ENCODE measurements around the gene JPT2.

The JPT2 gene

DNA sequence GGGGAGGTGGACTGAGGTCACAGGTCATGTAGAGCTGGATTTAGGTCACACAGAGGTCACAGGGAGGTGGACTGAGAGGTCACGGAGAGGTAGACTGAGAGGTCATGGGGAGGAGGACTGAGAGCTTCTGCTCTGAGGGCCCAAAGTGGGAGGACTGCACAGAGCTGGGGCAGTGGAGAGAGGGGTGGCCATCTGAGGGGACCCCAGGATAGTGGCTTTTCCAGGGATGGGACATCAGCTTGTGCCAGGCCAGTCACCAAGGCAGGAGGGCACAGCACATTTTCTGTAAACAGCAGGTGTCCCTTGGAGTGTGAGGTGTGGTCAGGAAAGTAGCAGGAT is 26.1 kb upstream of the JPT2 start:
- DNase-seq (ENCODE audit: low read depth), result no peak

DNA sequence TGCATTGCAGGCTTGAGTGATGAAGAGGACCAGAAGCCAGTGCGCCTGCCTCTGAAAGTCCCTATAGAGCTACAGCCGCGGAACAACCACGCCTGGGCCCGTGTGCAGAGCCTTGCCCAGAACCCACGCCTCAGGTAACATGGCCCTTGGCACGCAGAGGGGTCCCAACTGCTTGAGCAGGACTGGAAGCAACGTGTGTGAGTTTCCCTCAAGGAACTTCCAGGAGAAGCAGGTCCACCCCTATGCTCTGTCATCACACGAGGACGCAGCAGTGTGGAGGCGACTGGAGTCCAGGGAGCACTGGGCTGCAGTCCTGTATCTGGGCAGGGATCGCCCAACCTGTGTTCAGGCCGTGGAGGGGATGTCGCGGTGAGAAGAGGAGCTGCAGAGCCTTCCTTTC is 25.1 kb upstream of the JPT2 start:
- no peak for DNase-seq (ENCODE audit: low read depth)

DNA sequence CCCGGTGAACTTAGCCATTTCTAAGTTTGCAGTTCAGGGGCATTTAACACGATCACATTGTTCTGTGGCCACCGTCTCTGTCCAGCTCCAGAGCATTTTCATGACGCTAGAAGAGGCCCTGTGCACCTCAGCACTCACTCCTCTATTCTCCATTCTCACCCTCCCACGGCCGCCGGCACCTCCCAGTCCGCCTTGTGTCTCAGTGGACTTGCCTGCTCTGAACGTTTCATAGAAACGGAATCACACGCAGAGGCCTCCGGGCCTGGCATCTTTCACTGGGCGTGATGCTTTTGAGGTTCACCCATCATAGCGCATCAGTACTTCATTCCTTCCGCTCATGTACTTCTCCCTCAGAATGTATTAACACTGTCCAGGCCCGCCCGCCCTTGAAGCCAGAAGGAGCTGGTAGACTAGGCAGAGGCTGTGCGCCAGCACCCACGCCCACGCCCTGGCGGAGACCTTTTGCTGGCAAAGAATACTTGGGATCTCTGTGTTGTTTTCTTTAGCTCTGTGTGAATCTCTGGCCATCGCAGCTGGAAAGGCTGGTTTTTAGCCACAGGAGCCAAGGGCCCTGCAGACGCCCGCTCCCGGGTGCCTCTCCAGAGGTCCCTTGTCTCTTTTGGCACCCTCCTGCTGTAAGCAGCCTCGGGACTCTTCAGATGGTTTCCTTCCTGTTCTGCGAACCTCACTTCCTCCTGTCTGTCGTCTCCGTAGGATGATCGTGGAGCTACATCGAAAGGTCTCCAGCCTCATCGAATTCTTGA is 23.4 kb upstream of the JPT2 start:
- no peak for DNase-seq (ENCODE audit: low read depth)

DNA sequence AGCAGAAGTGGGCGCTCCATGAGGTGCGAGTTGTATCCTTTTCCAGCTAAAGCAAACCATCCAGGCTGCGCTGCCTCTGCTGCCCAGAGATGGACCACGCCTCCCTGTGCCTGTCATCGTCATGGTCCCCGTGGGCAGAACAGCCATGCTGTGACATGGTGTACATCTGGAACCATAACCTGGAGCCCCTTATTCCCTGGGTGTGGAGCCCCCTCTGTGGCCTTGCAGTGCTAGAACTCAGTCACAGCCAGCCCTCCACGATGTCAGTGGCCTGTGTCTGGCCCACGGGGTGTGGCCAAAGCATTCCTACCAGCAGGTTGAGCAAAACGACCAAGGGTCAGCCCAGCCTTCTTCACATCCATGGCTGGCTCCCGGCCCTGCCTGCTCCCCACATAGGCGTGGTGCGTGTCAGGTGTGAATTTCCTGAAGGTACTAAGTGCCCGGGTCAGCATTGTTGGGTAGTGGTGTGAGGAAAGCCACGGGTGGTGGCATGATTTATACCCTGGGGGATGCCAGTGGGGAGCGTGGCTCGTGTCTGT is 22.7 kb upstream of the JPT2 start:
- no peak for DNase-seq (ENCODE audit: low read depth)

DNA sequence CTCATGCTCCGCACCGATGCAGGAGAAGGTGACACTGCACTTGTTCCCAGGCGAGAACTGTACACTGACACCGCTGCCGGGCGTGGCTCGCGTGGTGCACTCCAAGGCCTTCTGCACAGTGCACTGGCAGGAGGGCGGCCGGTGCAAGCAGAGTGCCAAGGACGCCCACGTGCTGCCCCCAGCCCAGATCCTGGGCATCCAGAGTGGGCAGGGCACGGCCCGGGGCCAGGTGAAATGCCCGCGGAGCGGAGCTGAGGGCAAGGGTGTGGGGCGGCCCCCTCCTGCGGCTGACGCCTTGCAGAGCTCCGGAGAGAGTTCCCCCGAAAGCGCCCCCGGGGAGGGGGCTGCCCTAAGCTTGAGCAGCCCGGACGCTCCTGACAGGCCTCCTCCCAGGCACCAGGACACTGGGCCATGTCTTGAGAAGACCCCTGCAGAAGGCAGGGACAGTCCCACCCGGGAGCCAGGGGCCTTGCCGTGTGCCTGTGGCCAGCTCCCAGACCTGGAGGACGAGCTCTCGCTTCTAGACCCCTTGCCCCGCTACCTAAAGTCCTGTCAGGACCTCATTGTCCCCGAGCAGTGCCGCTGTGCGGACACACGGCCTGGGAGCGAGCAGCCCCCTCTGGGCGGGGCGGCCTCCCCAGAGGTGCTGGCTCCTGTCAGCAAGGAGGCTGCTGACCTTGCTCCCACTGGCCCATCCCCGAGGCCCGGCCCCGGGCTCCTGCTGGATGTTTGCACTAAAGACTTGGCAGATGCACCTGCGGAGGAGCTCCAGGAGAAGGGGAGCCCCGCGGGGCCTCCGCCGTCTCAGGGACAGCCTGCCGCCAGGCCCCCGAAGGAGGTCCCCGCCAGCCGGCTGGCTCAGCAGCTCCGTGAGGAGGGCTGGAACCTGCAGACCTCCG is 21.9 kb upstream of the JPT2 start:
- no peak for DNase-seq (ENCODE audit: low read depth)

DNA sequence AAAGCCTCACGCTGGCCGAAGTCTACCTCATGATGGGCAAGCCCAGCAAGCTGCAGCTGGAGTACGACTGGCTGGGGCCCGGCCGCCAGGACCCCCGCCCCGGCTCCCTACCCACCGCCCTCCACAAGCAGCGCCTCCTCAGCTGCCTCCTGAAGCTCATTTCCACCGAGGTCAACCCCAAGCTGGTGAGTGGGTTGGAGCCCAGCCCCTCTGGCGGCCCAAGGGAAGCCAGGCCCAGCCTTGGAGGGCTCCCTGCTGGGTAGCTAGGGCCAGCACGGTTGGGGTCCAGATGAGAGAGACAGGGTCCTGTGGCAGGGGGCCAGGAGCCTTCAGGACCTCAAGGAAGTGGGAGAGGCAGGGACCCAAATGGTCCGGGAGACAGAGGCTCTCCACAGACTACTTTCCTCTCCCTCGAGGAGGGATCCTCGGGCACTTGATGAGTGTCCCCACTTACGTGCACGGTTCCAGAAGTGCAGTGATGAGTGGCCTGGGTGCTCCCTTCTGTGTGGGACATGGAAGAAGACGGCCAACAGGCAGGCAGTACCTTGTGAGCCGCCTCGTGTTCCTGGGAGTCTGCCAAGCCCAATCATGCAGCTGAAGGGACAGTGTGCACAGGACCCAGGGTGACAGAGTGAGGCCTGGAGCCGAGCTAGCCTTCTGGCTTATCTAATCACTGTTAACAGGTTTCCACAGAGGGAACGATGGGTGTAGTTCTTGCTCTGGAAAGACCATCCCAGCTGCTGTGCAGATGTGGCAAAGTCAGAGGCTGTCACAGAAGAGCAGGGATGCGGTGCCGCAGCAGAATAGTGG is 21.1 kb upstream of the JPT2 start:
- no peak for DNase-seq (ENCODE audit: low read depth)

DNA sequence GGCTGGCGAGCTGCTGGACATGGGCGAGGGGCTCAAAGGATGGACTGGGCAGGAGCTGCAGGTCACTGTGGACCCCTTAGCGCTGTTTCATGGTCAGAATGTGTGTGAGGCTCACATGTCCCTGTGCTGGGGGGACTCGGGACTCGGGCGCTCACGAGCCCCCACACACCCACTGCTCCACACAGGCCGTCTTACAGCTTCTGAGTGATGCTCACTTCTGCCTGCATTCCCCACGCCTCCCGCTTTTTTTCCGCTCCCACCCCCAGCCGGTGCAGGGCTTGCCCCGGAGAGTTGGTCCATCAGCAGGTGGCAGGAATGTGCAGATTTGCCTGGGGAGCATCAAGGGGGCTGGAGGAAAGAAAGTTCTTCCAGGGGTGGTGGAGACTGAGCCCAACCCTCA is 20.2 kb upstream of the JPT2 start:
- DNase-seq (ENCODE audit: low read depth), result no peak

DNA sequence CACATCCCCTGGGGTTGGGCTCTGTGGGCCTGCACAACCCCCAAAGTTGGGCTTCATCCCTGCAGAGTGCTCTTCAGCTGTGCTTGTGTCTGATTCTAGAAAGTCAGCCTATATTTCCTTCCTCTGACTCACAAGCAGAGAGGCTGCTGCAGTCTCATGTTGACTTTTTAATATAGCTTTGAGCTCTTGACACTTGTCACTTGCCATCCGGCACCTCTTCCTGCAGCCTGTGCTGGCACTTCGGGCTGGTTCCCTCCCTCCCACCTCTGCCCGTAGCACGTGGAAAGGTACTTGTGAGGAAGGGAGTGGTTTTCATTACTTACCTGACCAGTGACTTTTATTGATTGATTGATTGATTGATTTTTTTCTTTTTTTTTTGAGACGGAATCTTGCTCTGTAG is 19.0 kb upstream of the JPT2 start:
- DNase-seq (ENCODE audit: low read depth), result no peak

DNA sequence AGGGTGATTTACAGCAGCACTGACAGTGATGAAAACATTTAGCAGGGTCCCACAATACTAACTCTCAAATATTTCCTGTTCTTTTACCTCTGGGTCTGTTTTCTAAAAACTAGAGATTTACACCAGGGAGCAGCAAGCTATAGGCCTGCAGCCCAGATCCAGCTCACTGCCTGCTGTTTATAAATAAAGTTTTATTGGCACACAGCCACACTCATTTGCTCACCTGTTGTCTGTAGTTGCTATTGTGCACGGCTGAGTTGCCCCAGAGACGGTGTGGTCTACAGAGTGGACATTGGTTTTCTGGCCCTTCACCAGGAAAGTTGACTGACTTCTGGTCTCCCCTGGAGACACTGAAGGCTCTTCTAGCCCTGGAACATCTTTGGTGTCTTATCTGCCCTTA is 16.3 kb upstream of the JPT2 start:
- DNase-seq (ENCODE audit: low read depth), result no peak

DNA sequence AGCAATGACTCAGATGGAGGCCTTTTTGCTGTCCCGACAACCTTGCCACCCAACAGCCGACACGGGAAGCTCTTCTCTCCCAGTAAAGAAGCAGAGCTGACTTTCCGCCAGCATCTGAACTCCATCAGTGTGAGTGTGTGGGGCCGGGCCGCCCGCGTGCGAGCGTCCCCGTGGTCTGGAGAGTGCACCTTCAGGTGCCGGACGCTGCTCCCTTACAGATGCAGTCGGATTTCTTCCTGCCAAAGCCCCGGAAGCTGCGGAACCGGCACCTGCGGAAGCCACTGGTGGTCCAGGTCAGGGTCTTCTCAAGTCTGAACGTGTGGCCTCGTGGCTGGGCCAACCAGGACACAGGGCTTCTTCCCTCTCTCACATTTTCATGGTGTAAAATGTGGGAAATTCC is 15.5 kb upstream of the JPT2 start:
- no peak for DNase-seq (ENCODE audit: low read depth)

DNA sequence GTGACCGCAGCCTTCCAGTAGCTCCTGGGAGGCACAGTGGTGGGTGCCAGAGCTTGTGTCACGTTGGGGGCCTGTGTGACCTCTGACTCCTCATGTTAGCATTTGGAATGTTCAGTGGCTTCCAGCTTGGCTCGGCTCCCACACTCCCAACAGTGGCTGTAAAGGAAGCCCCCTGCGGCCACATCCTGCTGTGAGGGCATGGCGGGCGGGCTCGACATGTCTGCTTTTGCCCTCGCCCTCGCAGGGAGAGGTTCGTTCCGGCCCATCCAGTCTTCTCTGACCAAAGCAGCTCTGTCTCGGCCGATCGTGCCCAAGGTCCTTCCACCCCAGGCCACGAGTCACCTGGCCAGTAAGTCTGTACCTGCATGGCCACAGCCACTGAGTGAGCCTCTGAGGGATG is 12.2 kb upstream of the JPT2 start:
- DNase-seq (ENCODE audit: low read depth), result no peak

DNA sequence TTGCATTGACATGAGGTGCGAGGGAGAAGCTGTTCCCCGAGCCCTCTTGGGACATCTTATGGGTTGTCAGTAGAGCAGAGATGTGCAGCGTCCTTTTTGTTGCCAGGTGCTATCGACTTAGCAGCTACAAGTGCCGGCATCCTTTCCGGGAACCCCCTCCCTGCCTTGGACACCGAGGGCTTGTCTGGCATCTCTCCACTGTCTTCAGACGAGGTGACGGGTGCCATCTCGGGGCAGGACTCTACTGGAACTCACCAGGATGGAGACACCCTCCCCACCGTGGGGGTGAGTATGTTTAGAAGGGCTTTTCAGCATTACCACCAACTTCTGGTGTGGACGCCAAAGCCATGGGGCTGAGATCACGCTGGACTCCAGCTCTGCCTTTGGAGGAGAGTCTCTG is 11.8 kb upstream of the JPT2 start:
- DNase-seq (ENCODE audit: low read depth), result no peak

DNA sequence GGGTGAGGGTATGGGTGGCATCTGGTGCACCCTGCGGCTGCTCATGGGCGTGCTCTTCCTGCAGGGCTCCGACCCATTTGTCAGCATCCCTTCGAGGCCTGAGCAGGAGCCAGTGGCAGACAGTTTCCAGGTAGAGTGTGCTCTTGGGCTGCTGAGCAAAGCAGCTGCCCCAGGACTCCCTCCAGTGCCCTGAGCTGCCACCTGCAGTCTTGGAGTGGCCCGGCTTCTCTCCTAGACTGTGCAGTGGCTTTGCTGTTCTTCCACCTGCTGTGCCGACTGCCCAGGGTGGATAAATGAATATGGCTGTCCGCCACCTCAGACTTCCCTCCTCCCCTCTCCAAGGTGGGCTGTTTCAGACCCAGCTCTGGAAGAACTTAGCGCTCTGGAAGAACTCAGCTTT is 10.8 kb upstream of the JPT2 start:
- no peak for DNase-seq (ENCODE audit: low read depth)

DNA sequence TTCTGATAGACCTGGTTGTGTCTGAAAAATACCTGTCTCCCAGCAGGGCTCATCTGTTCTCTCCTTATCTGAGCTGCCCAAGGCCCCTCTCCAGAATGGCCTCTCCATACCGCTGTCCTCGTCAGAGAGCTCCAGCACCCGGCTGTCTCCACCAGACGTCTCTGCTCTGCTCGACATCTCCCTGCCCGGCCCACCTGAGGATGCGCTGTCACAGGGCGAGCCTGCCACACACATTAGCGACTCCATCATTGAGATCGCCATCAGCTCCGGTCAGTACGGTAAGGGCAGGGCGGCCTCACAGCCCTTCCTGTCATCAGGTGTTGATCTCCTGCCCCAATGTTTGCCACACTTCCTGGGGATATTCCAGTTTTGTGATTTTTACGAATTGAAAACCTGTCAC is 10.2 kb upstream of the JPT2 start:
- DNase-seq (ENCODE audit: low read depth), result no peak

DNA sequence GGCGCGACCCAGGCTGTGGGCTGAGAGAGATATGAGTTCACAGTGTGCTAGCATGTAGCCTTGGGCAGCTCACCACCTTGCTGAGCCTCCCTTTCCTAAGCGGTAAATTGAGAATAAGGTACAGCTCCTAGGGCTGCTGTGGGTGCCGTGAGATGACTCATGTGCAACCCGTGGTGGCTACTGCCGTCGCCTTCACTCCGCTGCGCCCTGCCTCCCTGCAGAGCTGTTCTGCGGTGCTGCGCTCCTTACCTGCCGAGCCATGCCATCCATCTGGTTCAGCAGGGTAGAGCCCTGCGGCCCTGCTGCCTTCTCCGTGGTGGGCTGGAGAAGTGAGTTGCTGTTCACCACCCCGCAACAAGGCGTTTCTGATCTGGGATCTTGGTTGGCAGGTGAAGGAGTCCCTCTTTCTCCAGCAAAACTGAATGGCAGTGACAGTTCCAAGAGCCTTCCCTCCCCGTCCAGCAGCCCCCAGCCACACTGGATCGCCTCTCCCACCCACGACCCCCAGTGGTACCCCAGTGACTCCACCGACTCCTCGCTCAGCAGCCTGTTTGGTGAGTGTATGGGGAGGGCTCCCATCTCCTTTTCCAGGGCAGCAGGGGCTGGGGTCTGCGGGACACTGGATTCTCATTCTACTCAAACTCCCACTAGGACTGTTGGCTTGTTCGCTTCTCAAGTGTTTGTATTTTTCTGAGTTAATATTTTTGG is 9.3 kb upstream of the JPT2 start:
- no peak for DNase-seq (ENCODE audit: low read depth)

DNA sequence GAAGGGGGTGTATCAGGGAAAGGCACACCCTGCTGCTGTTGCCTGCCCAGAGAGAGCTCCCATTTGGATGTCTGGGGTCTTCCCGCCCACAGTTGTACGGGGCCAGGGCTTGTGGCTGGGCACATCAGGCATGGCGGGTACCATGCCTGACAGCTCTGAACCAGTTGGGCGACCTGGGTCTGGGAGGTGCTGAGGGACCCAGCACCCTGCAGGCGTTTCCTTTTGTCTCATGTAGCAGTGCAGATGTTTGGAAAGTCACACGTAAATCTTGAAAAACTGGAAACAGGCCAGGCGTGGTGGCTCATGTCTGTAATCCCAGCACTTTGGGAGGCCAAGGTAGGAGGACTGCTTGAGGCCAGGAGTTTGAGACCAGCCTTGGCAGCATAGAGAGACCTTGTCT is 8.4 kb upstream of the JPT2 start:
- no peak for DNase-seq (ENCODE audit: low read depth)

DNA sequence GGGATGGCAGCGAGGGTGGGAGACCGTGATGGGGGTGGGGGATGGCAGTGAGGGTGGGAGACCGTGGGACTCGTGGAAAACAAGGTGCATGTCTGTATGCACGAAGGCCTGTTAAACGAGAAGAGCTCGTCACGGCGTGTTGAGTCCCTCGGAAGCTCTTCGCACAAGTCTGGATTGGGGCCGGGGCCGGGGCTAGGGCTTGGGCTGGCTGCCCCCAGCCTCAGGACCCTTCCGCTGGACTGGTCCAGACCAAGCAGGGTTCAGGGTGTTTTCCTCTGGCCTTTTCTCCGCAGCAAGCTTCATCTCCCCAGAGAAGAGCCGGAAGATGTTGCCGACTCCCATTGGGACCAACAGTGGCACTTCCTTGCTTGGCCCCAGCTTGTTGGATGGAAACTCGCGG is 7.7 kb upstream of the JPT2 start:
- DNase-seq (ENCODE audit: low read depth), result no peak

DNA sequence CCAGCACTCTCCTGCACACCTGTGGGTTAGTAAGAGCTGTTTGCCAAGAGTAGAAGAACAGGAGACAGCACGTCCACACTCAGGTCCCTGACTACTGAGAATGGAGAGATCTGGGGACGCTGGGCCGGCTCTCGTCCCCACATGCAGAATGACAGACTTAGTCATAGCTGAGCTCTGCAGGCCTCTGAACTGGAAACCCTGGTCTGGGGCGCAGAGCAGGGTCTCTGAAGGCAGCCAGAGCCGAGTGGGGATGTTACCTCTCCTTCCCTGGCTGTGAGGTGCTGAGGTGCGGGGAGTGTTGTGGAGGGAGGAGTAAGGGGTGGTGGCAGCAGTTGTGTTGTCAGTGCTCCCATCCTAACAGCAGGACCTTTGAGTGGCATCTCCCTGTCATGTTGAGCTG is 7.2 kb upstream of the JPT2 start:
- DNase-seq (ENCODE audit: low read depth), result no peak

DNA sequence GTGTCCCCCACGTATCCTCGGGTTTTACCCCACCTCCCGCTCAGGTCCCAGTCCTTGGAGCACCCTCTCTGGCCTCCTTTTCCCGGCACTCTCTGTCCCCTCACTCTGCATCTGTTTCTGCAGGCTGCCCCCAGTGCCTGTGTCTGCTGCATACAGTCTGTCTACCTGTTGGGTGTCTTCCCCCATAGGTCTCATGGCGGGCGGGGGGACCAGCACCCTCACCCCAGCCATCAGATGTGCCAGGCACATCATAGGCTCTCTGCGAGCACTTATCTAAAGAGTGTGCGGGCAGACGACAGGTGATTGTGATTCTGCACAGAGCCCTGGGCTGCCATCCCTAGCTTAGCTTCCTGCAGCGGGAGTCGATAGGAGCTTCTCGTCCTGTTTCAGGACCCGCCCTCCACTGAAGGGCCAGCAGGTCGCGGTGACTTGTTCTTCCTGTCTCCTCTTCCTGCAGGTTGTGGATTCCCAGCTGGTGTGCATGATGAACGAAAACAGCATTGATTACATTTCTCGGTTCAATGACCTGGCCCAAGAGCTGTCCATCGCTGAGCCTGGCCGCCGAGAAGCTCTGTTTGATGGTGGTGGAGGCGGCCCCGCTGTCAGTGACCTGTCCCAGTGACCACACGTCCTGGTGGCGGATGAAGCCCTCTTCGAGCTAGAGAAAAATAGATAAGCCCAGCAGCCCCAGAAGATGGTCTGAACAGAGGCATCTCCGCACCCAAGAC is 4.5 kb upstream of the JPT2 start:
- no peak for DNase-seq (ENCODE audit: low read depth)

DNA sequence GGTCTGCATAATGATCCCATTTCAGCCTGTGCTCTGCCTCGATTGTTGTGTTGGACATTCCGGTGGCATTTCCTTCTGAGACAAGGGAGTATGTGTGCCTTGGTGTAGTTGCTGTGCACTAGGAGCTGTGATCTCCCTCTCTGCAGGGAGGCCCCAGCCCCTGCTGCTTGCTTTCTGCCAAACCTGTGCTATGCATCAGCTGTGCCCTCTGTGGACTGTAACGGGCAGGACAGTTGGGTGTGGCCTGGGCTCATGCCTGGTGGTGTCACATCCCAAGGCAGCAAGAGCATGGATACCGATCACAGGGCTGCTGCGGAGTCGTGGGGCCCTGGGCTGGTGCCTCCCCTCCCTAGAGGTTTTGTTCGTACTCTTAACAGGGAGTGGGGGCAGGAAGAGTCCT is 3.8 kb upstream of the JPT2 start:
- DNase-seq (ENCODE audit: low read depth), result no peak

Measured in T-helper 22 cell (primary cell).